ENCODE results near the gene SLC38A6.

GRCh38 chr14:60968671-60969070, 12.4 kb upstream of the SLC38A6 start:
- TF ChIP-seq CTCF (IDR thresholded peaks at IDR 0.05; ENCODE audit: poor library complexity), result no peak
- TF ChIP-seq EZH2 (IDR thresholded peaks at IDR 0.05; ENCODE audit: borderline replicate concordance), result no peak
